MM.1S (cell line): ENCODE data around the gene PARP12.

Experiments used
- CTCF ChIP-seq: fragments of 300-600 bp; sonication (generic); IDR thresholded peaks from 2 replicates; pipeline ENCODE4 v1.5.1; 2016; ENCODE audit warnings: antibody characterized with exemption, low read length, mixed read lengths
- EZH2 ChIP-seq: fragments of 300-600 bp; sonication (generic); optimal IDR thresholded peaks from 2 replicates; pipeline ENCODE3; 2017; ENCODE audit warnings: low read depth, mild to moderate bottlenecking, antibody characterized with exemption, low read length, mixed read lengths

GRCh38 chr7:140000666-140001268 is 62.0 kb downstream of the PARP12 start:
- no peak for TF ChIP-seq CTCF
- TF ChIP-seq EZH2 = no peak
